HepG2 (cell line): ENCODE results near the gene CMTM2. TPM values are rescaled to one million over a fixed set of nuclear protein-coding genes. Genes with fewer than 3 reads are reported as not detected.

Experiments
- CENPX ChIP-seq: sonication (generic); formaldehyde crosslinking; IDR thresholded peaks from 2 replicates; pipeline ENCODE4 v1.9.0; 2021; ENCODE audit warnings: mild to moderate bottlenecking, missing genetic modification reagents, moderate library complexity
- ESRRA ChIP-seq: sonication (generic); formaldehyde crosslinking; IDR thresholded peaks from 2 replicates; pipeline ENCODE4 v1.5.1; 2020; ENCODE audit warnings: mild to moderate bottlenecking, low read depth, missing genetic modification reagents
- GATA4 ChIP-seq: sonication (generic); IDR thresholded peaks from 2 replicates; pipeline ENCODE4 v1.6.1; 2016; ENCODE audit warnings: antibody characterized with exemption, low read depth, borderline replicate concordance
- GTF2F1 ChIP-seq: fragments of 150-350 bp; IDR thresholded peaks from 2 replicates; pipeline ENCODE4 v1.6.1; 2014; ENCODE audit warnings: low read length
- HNRNPLL ChIP-seq: fragments of 200-400 bp; formaldehyde crosslinking; IDR thresholded peaks from 2 replicates; pipeline ENCODE4 v1.6.1; 2017; ENCODE audit warnings: mild to moderate bottlenecking, low read depth, low read length; ENCODE audit not compliant: poor library complexity, severe bottlenecking
- HOXA9 ChIP-seq: sonication (generic); formaldehyde crosslinking; IDR thresholded peaks from 2 replicates; pipeline ENCODE4 v1.8.1; 2022; ENCODE audit warnings: missing genetic modification reagents, mild to moderate bottlenecking, moderate library complexity, borderline replicate concordance
- NCOA1 ChIP-seq: sonication (generic); formaldehyde crosslinking; IDR thresholded peaks from 2 replicates; pipeline ENCODE4 v1.9.0; 2021; ENCODE audit warnings: missing genetic modification reagents
- POLR2A ChIP-seq, 2 experiments: IDR thresholded peaks; 2 replicates each; pipeline ENCODE4 v1.6.1; 2011; ENCODE audit warnings: low read depth in 2 of 2, low read length in 2 of 2, mild to moderate bottlenecking in 1 of 2, moderate library complexity in 1 of 2; ENCODE audit not compliant: insufficient read depth in 1 of 2
- TCF7L2 ChIP-seq: IDR thresholded peaks from 2 replicates; pipeline ENCODE4 v1.6.1; 2011; ENCODE audit warnings: mild to moderate bottlenecking, low read depth, low read length, moderate library complexity
- ZFP36L1 ChIP-seq: sonication (generic); formaldehyde crosslinking; IDR thresholded peaks from 2 replicates; pipeline ENCODE4 v1.8.0; 2022; ENCODE audit warnings: mild to moderate bottlenecking, missing genetic modification reagents, moderate library complexity
- ZNF343 ChIP-seq: sonication (generic); formaldehyde crosslinking; IDR thresholded peaks from 2 replicates; pipeline ENCODE4 v1.4.0; 2020; ENCODE audit warnings: mild to moderate bottlenecking, missing genetic modification reagents
- ZNF562 ChIP-seq: sonication (generic); formaldehyde crosslinking; IDR thresholded peaks from 2 replicates; pipeline ENCODE4 v1.8.0; 2022; ENCODE audit warnings: missing genetic modification reagents, borderline replicate concordance
- ZNF570 ChIP-seq: sonication (generic); formaldehyde crosslinking; IDR thresholded peaks from 2 replicates; pipeline ENCODE4 v1.4.0; 2020; ENCODE audit warnings: mild to moderate bottlenecking, missing genetic modification reagents, borderline replicate concordance
- ZNF672 ChIP-seq: sonication (generic); formaldehyde crosslinking; IDR thresholded peaks from 2 replicates; pipeline ENCODE4 v1.8.1; 2022; ENCODE audit warnings: missing genetic modification reagents
- ZNF678 ChIP-seq: sonication (generic); formaldehyde crosslinking; IDR thresholded peaks from 2 replicates; pipeline ENCODE4 v1.4.0; 2020; ENCODE audit warnings: mild to moderate bottlenecking, missing genetic modification reagents
- ZNF879 ChIP-seq: sonication (generic); formaldehyde crosslinking; IDR thresholded peaks from 2 replicates; pipeline ENCODE4 v1.8.1; 2023; ENCODE audit warnings: missing genetic modification reagents
- ZSCAN25 ChIP-seq: sonication (generic); formaldehyde crosslinking; IDR thresholded peaks from 2 replicates; pipeline ENCODE4 v1.8.0; 2022; ENCODE audit warnings: mild to moderate bottlenecking, missing genetic modification reagents
- polyA plus RNA-seq, 8 experiments: library from polyadenylated mRNA; depleted of rRNA in 3 of 8; stranded (reverse) in 7 of 8; unstranded in 1 of 8; fragments of >200 nt; fragmentation: Illumina TruSeq in 4 of 8; extraction: Trizol in 4 of 8; gene quantifications; 2 replicates each; pipeline versions ENCODE4 v1.2.1 to v1.2.3, GENCODE V29; 2011 to 2016; ENCODE audit warnings: low read depth in 4 of 8, missing spikeins in 1 of 8, mixed read lengths in 1 of 8; ENCODE audit not compliant: insufficient read depth in 1 of 8
- total RNA-seq, 5 experiments: library from RNA; depleted of rRNA; stranded (reverse); fragments of >200 nt; fragmentation: Illumina TruSeq; extraction: Trizol; gene quantifications; 2 replicates each; pipeline ENCODE4 v1.2.3, GENCODE V29; 2016; ENCODE audit warnings: low read depth in 1 of 5
- TF ChIP-seq, protein P1 (sequence below): sonication (generic); formaldehyde crosslinking; IDR thresholded peaks from 2 replicates; pipeline ENCODE4 v1.8.1; 2023; ENCODE audit warnings: mild to moderate bottlenecking, inconsistent platforms, moderate library complexity, missing genetic modification reagents, borderline replicate concordance
- TF ChIP-seq, protein P2 (sequence below): sonication (generic); formaldehyde crosslinking; IDR thresholded peaks from 2 replicates; pipeline ENCODE4 v1.4.0; 2020; ENCODE audit warnings: missing genetic modification reagents
- TF ChIP-seq, protein P3 (sequence below): sonication (generic); formaldehyde crosslinking; IDR thresholded peaks from 2 replicates; pipeline ENCODE4 v1.9.0; 2022; ENCODE audit warnings: missing genetic modification reagents, mild to moderate bottlenecking, borderline replicate concordance

Gene CMTM2
- total and polyA plus RNA-seq, 2 of the 13 experiments (the other 11 are each of a cell fraction or from before 2014, with no cell fraction given) = not detected

DNA sequence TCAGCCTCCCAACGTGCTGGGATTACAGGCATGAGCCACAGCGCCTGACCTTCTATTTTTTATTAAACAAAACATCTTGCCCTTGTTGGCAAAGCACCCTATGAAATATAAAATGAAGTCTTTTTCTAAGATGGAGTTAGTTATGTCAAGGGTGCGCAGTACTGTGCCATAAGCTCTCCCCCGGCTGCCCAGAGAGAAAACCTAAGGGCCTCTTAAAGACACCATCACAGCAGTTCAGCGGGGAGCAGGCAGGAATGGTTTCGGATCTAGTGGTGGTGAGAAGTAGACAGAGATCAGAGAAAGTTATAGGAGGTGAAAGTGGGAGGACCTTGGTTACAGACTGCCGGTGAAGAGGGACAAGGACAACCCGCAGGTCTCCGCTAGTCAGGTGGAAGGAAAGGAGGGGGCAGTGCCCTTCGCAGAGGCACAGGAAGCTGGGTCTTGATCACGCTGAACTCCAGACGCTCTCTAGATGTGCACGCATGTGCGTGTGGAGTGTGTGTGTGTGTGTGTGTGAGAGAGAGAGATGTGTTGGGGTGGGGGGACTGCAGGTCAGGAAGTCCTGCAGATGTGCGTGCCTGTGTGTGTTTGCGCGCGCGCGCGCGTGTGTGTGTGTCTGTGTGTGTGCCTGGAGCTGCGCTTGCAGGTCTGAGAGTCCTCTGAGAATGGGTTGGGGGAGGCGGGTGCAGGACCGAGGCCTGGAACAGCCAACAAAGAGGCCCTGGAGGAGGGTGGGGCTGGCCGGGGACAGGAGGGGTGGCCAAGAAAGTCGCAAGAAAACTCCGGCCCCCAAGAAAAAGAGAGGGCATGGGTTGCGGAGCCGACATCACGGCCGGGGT is 24.5 kb downstream of the CMTM2 start (continued):
- TF ChIP-seq, protein P1, sequence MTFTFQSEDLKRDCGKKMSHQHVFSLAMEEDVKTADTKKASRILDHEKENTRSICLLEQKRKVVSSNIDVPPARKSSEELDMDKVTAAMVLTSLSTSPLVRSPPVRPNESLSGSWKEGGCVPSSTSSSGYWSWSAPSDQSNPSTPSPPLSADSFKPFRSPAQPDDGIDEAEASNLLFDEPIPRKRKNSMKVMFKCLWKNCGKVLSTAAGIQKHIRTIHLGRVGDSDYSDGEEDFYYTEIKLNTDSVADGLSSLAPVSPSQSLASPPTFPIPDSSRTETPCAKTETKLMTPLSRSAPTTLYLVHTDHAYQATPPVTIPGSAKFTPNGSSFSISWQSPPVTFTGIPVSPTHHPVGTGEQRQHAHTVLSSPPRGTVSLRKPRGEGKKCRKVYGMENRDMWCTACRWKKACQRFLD (CRISPR knock-in tag) = peak; percentile 70; the same call in 1 of the 2 replicates
- TF ChIP-seq, protein P2, sequence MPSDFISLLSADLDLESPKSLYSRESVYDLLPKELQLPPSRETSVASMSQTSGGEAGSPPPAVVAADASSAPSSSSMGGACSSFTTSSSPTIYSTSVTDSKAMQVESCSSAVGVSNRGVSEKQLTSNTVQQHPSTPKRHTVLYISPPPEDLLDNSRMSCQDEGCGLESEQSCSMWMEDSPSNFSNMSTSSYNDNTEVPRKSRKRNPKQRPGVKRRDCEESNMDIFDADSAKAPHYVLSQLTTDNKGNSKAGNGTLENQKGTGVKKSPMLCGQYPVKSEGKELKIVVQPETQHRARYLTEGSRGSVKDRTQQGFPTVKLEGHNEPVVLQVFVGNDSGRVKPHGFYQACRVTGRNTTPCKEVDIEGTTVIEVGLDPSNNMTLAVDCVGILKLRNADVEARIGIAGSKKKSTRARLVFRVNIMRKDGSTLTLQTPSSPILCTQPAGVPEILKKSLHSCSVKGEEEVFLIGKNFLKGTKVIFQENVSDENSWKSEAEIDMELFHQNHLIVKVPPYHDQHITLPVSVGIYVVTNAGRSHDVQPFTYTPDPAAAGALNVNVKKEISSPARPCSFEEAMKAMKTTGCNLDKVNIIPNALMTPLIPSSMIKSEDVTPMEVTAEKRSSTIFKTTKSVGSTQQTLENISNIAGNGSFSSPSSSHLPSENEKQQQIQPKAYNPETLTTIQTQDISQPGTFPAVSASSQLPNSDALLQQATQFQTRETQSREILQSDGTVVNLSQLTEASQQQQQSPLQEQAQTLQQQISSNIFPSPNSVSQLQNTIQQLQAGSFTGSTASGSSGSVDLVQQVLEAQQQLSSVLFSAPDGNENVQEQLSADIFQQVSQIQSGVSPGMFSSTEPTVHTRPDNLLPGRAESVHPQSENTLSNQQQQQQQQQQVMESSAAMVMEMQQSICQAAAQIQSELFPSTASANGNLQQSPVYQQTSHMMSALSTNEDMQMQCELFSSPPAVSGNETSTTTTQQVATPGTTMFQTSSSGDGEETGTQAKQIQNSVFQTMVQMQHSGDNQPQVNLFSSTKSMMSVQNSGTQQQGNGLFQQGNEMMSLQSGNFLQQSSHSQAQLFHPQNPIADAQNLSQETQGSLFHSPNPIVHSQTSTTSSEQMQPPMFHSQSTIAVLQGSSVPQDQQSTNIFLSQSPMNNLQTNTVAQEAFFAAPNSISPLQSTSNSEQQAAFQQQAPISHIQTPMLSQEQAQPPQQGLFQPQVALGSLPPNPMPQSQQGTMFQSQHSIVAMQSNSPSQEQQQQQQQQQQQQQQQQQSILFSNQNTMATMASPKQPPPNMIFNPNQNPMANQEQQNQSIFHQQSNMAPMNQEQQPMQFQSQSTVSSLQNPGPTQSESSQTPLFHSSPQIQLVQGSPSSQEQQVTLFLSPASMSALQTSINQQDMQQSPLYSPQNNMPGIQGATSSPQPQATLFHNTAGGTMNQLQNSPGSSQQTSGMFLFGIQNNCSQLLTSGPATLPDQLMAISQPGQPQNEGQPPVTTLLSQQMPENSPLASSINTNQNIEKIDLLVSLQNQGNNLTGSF = 0 out of 2 replicates have a peak, but pooled peaks have one; percentile 39
- TF ChIP-seq POLR2A (IDR thresholded peaks at IDR 0.05; ENCODE audit: insufficient read depth in 1 of 2, low read depth in 2 of 2, low read length in 2 of 2) = peak in 1 of 2 experiments; percentile 76; a peak in 3 of 4 replicates
- TF ChIP-seq ZFP36L1 = no peak
- TF ChIP-seq ZNF570 (CRISPR knock-in tag) = no peak
- TF ChIP-seq TCF7L2 = no peak
- TF ChIP-seq ZNF562 (CRISPR knock-in tag) = no peak
- TF ChIP-seq ZNF343 (CRISPR knock-in tag) = no peak
- no peak for TF ChIP-seq HOXA9 (CRISPR knock-in tag)
- 0 out of 2 replicates have a peak, but pooled peaks have one; percentile 60 for TF ChIP-seq ZNF879 (CRISPR knock-in tag)
- peak; percentile 66 for TF ChIP-seq HNRNPLL
- TF ChIP-seq ESRRA (CRISPR knock-in tag) = no peak; the same call in 1 of the 2 replicates
- 0 out of 2 replicates have a peak, but pooled peaks have one; percentile 24 for TF ChIP-seq GATA4
- TF ChIP-seq GTF2F1 = no peak
- TF ChIP-seq ZNF672 (CRISPR knock-in tag) = no peak
- TF ChIP-seq ZSCAN25 (CRISPR knock-in tag) = peak; percentile 65; the same call in 1 of the 2 replicates
- TF ChIP-seq NCOA1 = no peak
- no peak for TF ChIP-seq ZNF678 (CRISPR knock-in tag)
- TF ChIP-seq, protein P3, sequence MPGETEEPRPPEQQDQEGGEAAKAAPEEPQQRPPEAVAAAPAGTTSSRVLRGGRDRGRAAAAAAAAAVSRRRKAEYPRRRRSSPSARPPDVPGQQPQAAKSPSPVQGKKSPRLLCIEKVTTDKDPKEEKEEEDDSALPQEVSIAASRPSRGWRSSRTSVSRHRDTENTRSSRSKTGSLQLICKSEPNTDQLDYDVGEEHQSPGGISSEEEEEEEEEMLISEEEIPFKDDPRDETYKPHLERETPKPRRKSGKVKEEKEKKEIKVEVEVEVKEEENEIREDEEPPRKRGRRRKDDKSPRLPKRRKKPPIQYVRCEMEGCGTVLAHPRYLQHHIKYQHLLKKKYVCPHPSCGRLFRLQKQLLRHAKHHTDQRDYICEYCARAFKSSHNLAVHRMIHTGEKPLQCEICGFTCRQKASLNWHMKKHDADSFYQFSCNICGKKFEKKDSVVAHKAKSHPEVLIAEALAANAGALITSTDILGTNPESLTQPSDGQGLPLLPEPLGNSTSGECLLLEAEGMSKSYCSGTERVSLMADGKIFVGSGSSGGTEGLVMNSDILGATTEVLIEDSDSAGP (CRISPR knock-in tag) = peak; percentile 85
- TF ChIP-seq CENPX = no peak
